Prostate gland (tissue), 2 donors: ENCODE measurements around the gene PLXDC2. TPM values are rescaled to one million over a fixed set of nuclear protein-coding genes. Genes with fewer than 3 reads are reported as not detected.

Experiments
- DNase-seq: peaks from one replicate; pipeline ENCODE4 v3.0.0-alpha.2; 2019; ENCODE audit warnings: low spot score
- H3K27ac ChIP-seq, 2 donors: fragments of 200-600 bp; sonication (generic); 2 replicates each; pipeline ENCODE4 v1.5.1; 2017 to 2019
- H3K27me3 ChIP-seq: fragments of 200-600 bp; sonication (generic); replicated peaks from 2 replicates; pipeline ENCODE4 v1.5.1; 2019; ENCODE audit not compliant: insufficient read depth
- H3K36me3 ChIP-seq, 2 donors: fragments of 200-600 bp; sonication (generic); 1 replicate in 1 of 2; 2 replicates in 1 of 2; pipeline versions ENCODE4 v1.5.1 to v1.8.1; 2017 to 2019
- H3K4me1 ChIP-seq: fragments of 200-600 bp; sonication (generic); replicated peaks from 2 replicates; pipeline ENCODE4 v1.5.1; 2019
- H3K4me3 ChIP-seq, 2 donors: fragments of 200-600 bp; sonication (generic); 2 replicates each; pipeline ENCODE4 v1.5.1; 2017 to 2019
- H3K9me3 ChIP-seq: fragments of 200-600 bp; sonication (generic); 2 replicates; pipeline ENCODE4 v1.5.1; 2017
- CTCF ChIP-seq, 4 experiments: fragments of 200-600 bp in 2 of 4; fragments of 450-650 bp in 2 of 4; sonication (generic) in 2 of 4; IDR thresholded peaks; 1 replicate in 3 of 4; 2 replicates in 1 of 4; pipeline ENCODE4 v1.5.1; 2016 to 2019; ENCODE audit warnings: antibody characterized with exemption in 4 of 4, mild to moderate bottlenecking in 2 of 4, moderate library complexity in 2 of 4
- POLR2A ChIP-seq: fragments of 450-650 bp; IDR thresholded peaks from one replicate; pipeline ENCODE4 v1.6.1; 2016; ENCODE audit warnings: antibody characterized with exemption, mild to moderate bottlenecking
- POLR2AphosphoS5 ChIP-seq: sonication (generic); formaldehyde crosslinking; IDR thresholded peaks from one replicate; pipeline ENCODE4 v1.6.1; 2017; ENCODE audit warnings: antibody characterized with exemption
- WGBS: methylation state at CpG from one replicate; pipeline ENCODE4 v1.1.5; 2018; 5-methylcytosine and 5-hydroxymethylcytosine counted together
- intact Hi-C: fragments of 100-400 bp; cut with DNase I; formaldehyde crosslinking; loops from one replicate; pipeline ENCODE4 v1.14.2; 2022
- total RNA-seq, 2 donors: library from RNA; depleted of rRNA; stranded (reverse); fragments of >200 nt; gene quantifications; one replicate each; pipeline ENCODE4 v1.1.0, GENCODE V29; 2016

PLXDC2 gene
- total RNA-seq, 2 donors from 2014 or later: 19.6 to 83.6 TPM

DNA sequence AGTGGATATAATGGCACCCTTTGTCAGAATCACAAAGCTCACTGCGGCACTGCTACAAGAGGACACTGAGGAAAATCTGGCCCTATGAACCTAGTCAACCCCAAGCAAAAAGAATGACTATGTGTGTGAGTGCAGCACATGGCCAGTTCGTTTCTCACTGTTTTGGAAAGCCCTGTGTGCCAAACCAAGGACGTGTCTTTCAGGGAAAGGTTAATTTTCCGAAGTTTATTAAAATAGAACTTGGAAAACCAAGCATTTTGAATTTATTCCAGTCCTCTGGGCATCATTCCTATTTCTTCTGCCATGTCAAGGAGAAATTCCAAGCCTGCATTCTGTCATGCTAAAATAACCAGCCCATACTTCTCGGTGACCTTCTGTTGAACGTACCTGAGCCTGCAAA is 471.8 kb downstream of the PLXDC2 start:
- no peak for DNase-seq
- WGBS: 78% methylated on average over 6 of the region's 6 CpGs

DNA sequence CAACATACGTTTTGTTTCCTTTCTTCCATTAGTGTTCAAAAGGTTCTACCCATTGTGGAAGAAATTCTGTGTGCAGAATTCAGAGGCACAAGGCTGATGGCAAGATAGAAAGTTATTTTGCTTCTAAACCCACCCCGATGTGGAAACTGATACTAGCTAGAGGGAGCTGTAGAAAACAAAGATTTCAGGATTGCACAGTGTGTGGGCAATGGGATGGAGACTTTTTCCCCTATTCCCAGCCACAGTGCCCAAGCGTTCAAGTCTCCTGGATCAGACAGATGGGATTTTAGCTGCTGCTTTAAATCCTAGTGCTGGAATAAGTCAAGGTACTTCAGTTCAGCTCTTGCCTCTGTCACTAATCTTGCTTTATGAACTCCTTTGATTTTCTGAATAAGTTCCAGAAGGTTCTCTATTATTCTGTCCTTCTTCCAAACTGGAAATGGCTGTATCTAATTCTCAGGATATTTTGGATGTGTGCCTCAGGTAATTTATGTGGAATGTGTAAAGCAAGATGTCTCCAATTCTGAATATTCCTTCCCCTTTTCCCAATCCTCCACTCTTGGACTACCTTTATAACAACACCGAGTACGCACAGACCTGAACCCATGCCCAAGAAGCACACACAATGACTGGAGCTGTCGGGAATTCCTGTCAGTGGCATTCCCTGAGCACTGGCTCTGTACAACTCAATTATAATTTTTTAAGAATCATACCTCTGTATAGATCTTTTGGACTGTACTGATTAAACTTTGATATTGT is 473.0 kb downstream of the PLXDC2 start:
- intact Hi-C loops: no loop called here
- H3K27me3 ChIP-seq: no peaks in the 10 kb centered on the region
- TF ChIP-seq POLR2AphosphoS5: no peak
- TF ChIP-seq POLR2A: no peak
- no peak for TF ChIP-seq CTCF (IDR thresholded peaks at IDR 0.05)
- H3K36me3 ChIP-seq: no peaks in the 10 kb centered on the region
- no peaks in the 10 kb centered on the region for H3K9me3 ChIP-seq
- no peaks in the 10 kb centered on the region for H3K4me1 ChIP-seq
- no peak overlapping the region for H3K27ac ChIP-seq
- no peak overlapping the region for H3K4me3 ChIP-seq
- WGBS: 69% methylated on average over 6 of the region's 6 CpGs
- no peak for DNase-seq

More for the DNA sequence above, 471.8 kb downstream of the PLXDC2 start:
- H3K27ac ChIP-seq: no peak overlapping the region
- H3K4me1 ChIP-seq: no peaks in the 10 kb centered on the region
- no peaks in the 10 kb centered on the region for H3K36me3 ChIP-seq
- H3K4me3 ChIP-seq: no peak overlapping the region
- intact Hi-C loops: no loop called here
- TF ChIP-seq CTCF (IDR thresholded peaks at IDR 0.05): no peak
- no peak for TF ChIP-seq POLR2A
- no peak for TF ChIP-seq POLR2AphosphoS5
- H3K27me3 ChIP-seq: no peaks in the 10 kb centered on the region
- H3K9me3 ChIP-seq: no peaks in the 10 kb centered on the region

DNA sequence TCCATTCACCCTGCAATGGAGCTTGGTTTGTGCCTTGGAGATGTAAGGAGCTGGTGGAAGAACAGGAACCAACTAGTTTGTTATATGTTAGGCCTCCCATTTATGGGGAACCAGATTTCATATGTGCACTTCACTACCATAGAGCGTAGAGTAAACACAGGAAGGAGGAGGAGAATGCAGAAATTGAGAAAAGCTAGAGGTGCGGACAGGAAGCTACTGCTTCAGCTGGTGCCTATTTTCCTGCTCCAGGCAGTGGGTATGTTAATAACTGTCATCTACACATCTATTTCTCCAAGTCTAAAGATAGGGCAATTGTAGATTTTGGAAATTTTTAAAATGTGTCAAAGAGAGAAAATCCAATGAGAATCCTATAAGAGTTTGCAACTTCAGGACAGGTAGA is 482.2 kb downstream of the PLXDC2 start:
- Histone ChIP-seq H3K4me3 (no peak overlapping the region), H3K36me3 (no peaks in the 10 kb centered on the region), H3K27ac (no peak overlapping the region), H3K4me1 (no peaks in the 10 kb centered on the region), H3K27me3 (no peaks in the 10 kb centered on the region), H3K9me3 (no peaks in the 10 kb centered on the region)
- WGBS: 65% methylated on average over 2 of the region's 2 CpGs
- intact Hi-C loops: no loop called here
- DNase-seq: no peak
- no peak for TF ChIP-seq POLR2A

DNA sequence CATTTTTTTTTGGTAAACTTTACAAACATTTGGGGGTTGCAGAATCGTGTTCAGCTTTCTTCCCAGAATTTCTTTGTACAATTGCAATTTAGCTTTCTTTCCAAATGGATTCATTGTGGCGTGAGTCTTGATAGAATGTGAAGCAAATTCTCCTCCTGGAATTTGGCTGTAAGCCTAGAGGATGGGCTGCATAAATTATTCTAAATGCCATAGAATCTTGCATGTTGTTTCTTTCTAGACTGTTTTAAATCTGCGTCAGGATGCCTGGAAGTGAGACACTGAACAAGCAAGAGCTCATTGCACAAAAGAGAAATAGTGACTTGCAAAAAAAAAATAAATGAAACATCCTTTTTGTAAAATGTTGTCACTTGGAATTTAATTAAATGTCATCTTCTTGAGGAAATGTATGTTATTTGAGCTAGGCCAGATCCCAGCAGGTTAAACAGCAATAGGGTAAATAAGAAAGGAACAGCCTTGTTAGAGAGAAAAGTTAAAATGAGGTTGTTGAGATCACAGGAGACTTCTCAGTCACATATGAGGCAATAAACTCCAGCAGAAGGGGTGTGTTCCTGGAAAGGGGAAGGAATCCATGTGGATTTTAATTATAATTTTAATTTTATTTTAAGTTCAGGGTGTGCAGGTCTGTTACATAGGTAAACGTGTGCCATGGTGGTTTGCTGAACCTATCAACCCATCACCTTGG is 483.0 kb downstream of the PLXDC2 start:
- no peak for TF ChIP-seq POLR2A
- TF ChIP-seq POLR2AphosphoS5: no peak
- no peak for TF ChIP-seq CTCF (IDR thresholded peaks at IDR 0.05)
- H3K27me3 ChIP-seq: no peaks in the 10 kb centered on the region
- DNase-seq: no peak
- H3K27ac ChIP-seq: no peak overlapping the region
- H3K36me3 ChIP-seq: no peaks in the 10 kb centered on the region
- no peaks in the 10 kb centered on the region for H3K4me1 ChIP-seq
- no peaks in the 10 kb centered on the region for H3K9me3 ChIP-seq
- intact Hi-C loops: no loop called here
- H3K4me3 ChIP-seq: no peak overlapping the region
- WGBS: 52% methylated on average over 4 of the region's 4 CpGs

DNA sequence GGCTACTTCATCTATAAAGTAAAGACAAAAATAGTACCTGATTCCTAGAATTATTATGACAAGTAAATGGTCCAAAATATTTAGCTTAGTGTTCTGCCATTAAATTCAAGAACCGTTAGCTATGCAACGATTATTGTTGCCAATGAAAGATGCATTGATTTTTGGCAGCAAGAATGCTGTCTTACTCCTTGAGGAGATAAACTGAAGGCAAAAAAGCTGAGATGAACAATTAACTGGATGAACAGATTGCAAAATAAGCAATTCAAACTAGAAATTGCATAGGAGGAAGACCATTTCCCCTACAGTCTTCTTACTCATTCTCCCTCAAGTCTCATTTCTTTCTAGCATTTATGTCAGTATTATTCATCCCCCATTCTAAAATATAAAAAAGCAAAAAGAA is 484.5 kb downstream of the PLXDC2 start:
- intact Hi-C loops: no loop called here
- H3K4me3 ChIP-seq: no peak overlapping the region
- 93% methylated on average over 2 of the region's 2 CpGs for WGBS
- H3K4me1 ChIP-seq: no peaks in the 10 kb centered on the region
- no peak for DNase-seq
- no peaks in the 10 kb centered on the region for H3K9me3 ChIP-seq
- H3K27me3 ChIP-seq: no peaks in the 10 kb centered on the region
- TF ChIP-seq CTCF (IDR thresholded peaks at IDR 0.05) (no peak), POLR2AphosphoS5 (no peak), POLR2A (no peak)
- H3K27ac ChIP-seq: no peak overlapping the region
- no peaks in the 10 kb centered on the region for H3K36me3 ChIP-seq
